Thoracic aorta (tissue), 2 donors: ENCODE data around the gene AGAP2. TPM values are rescaled to one million over a fixed set of nuclear protein-coding genes. Genes with fewer than 3 reads are reported as not detected.

Source experiments
- ATAC-seq: fragments of 150-250 bp; one replicate; pipeline ENCODE4 v1.8.0; 2017; ENCODE audit warnings: low read depth; ENCODE audit not compliant: insufficient number of reproducible peaks, low FRiP score
- DNase-seq: peaks from one replicate; pipeline ENCODE4 v3.0.0-alpha.2; 2020; ENCODE audit warnings: low spot score
- H3K27ac ChIP-seq, 2 donors: fragments of 200-600 bp; sonication (generic); 1 replicate in 1 of 2; 2 replicates in 1 of 2; pipeline ENCODE4 v1.5.1; 2016; ENCODE audit warnings: mild to moderate bottlenecking in 2 of 2, moderate library complexity in 2 of 2
- H3K27me3 ChIP-seq: fragments of 200-600 bp; sonication (generic); replicated peaks from 2 replicates; pipeline ENCODE4 v1.6.0; 2016; ENCODE audit warnings: mild to moderate bottlenecking; ENCODE audit not compliant: insufficient read depth
- H3K36me3 ChIP-seq: fragments of 200-600 bp; sonication (generic); one replicate; pipeline ENCODE4 v1.5.1; 2016
- H3K4me1 ChIP-seq, 2 donors: fragments of 200-600 bp; sonication (generic); 1 replicate in 1 of 2; 2 replicates in 1 of 2; pipeline versions ENCODE4 v1.5.1 to v1.6.0; 2016; ENCODE audit warnings: low read depth in 2 of 2, mild to moderate bottlenecking in 1 of 2; ENCODE audit not compliant: control insufficient read depth in 1 of 2
- H3K4me3 ChIP-seq: fragments of 200-600 bp; sonication (generic); 2 replicates; pipeline ENCODE4 v1.5.1; 2016; ENCODE audit warnings: mild to moderate bottlenecking
- H3K9me3 ChIP-seq: fragments of 200-600 bp; sonication (generic); 2 replicates; pipeline ENCODE4 v1.5.1; 2016
- CTCF ChIP-seq: fragments of 200-600 bp; sonication (generic); IDR thresholded peaks from one replicate; pipeline ENCODE4 v1.5.1; 2019; ENCODE audit warnings: antibody characterized with exemption
- total RNA-seq, 2 donors: library from RNA; depleted of rRNA; stranded (reverse); fragments of >200 nt; gene quantifications; one replicate each; pipeline versions ENCODE4 v1.1.0 to v1.2.3, GENCODE V29; 2016

AGAP2 gene
- total RNA-seq, 2 donors from 2014 or later, result 1.2 to 3.5 TPM

DNA sequence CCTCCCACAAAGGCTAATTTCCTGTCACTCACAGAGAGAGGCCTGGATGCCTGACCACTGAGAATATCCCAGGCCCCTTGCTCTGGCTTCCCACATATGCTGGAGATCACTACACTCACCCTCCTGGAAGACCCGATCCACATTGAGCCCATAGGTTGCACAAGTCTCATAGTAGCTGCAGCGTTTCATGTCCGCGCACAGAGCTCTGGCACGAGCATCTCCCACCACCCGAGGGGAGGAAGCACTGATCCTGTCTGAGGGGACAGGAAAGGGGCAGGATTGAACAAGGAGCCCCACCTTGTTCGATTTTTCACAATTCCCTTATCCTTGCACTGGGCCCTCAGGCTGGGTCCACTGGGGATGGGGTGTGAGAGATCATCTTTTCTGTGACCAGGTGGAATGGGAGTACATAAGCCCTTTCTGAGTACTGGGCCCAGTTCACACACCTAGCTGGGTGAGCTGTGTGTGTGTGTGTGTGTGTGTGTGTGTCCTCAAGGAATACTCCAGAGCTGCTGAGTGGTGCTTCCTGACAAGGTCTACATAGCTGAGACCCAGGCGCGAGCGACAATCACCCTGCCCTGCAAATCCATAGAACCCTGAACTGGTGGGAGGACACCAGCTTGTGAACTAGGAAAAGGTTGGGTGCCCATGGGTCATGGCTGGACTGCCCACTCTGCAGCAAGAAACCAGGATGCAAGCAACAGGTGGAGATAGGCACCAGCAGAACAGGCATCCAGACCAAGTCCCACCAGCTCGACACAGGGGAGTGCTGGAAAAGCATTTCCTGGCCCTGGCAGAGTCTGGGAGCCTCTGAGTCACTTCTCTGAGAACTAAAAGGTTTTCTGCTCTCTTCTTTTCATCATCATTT, 5.6 kb downstream of the AGAP2 start:
- no peak for ATAC-seq
- no peak for TF ChIP-seq CTCF

GRCh38 chr12:57732270-57732669, 6.3 kb downstream of the AGAP2 start:
- Histone ChIP-seq H3K9me3 (no peaks in the 10 kb centered on the region), H3K4me3 (no peak overlapping the region), H3K36me3 (no peaks in the 10 kb centered on the region), H3K27ac (no peak overlapping the region), H3K4me1 (peaks cover 12 to 23% of the 10 kb centered on the region in 2 donors), H3K27me3 (peaks cover 15% of the 10 kb centered on the region)
- no peak for TF ChIP-seq CTCF
- ATAC-seq (no peak), DNase-seq (no peak)

More for the DNA sequence above, 5.6 kb downstream of the AGAP2 start:
- Histone ChIP-seq H3K27ac (no peak overlapping the region), H3K4me3 (no peak overlapping the region), H3K4me1 (peaks cover 19 to 26% of the 10 kb centered on the region in 2 donors), H3K27me3 (peaks cover 21% of the 10 kb centered on the region), H3K9me3 (no peaks in the 10 kb centered on the region), H3K36me3 (no peaks in the 10 kb centered on the region)
- no peak for DNase-seq

DNA sequence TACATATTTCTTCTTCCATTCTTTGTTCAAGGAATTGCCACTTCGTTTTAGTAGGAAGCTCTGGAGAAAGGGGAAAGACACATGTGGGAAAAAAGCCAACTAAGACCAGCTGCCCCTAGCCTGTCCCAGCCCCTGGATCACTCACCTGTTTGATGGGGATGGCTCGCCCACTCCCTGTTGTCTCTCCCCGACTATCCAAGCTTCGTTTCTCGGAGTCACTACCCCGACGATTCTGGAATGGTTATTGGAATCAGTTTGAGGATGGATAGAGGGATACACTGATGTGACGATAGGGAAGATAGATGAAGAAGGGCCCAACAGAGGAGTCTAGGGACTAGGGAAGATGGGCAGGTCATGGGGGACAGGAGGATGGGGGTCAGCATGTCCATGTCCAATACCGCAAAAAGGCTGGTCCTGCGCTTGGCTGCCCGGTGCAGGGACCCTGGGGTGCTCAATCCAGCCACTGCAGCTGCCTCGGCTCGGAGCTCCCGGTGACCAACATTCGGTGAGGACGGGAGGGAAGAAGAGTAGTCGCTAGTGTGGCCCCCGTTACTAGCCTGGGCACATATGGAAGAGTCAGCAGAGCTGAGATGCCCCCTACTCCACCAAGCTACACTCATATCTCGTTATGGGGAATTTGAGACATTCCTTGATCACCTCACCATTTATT, 7.0 kb downstream of the AGAP2 start:
- ATAC-seq (no peak), DNase-seq (no peak)
- Histone ChIP-seq H3K27ac (no peak overlapping the region), H3K27me3 (peaks cover 8% of the 10 kb centered on the region), H3K36me3 (no peaks in the 10 kb centered on the region), H3K4me1 (peaks cover 7 to 23% of the 10 kb centered on the region in 2 donors), H3K9me3 (no peaks in the 10 kb centered on the region), H3K4me3 (no peak overlapping the region)
- TF ChIP-seq CTCF, result no peak

DNA sequence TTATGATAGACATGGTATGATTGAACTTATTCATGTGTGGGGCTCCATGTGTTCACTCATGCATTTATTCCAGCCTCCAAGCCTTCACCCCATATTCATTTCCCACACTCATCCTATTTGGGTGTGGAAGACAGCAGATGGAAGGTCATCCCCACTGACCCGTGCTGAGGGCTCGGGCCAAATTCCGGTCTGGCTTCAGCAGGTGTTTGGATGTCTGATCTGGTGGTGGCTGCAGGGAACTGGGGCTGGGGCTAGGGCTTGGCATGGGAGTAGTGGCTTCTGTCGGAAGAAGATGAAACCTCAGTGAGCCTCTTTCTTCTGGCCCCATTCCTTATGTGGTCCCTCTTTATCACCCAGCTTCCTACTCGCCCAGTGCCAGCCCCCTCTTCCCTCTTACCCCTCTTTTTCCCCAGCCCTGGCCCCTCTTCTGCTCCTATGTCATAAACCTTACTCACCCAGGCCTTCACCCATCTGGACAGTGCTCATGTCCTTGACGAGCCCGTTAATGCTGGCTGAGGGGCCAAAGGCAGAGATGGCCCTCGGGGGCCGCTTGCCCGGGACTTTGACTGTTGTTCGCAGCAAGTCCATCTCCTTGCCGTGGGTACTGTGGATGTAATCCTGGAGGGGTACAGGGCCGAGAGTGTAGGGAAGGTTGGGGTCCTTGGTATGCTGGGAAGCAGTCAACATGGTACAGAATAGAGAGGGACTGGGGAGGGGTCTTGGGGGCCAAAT, 8.0 kb downstream of the AGAP2 start:
- DNase-seq (no peak), ATAC-seq (no peak)
- TF ChIP-seq CTCF, result no peak
- Histone ChIP-seq H3K4me3 (no peak overlapping the region), H3K36me3 (no peaks in the 10 kb centered on the region), H3K27me3 (no peaks in the 10 kb centered on the region), H3K27ac (no peak overlapping the region), H3K9me3 (no peaks in the 10 kb centered on the region), H3K4me1 (peaks cover 0 to 21% of the 10 kb centered on the region in 2 donors)
